Liver (tissue), 3 donors: ENCODE measurements around the gene SDK2.

Source experiments
- ATF3 ChIP-seq: IDR thresholded peaks from 2 replicates; pipeline ENCODE4 v1.6.1; 2016; ENCODE audit warnings: antibody characterized with exemption
- CTCF ChIP-seq: fragments of 150-350 bp; IDR thresholded peaks from 2 replicates; pipeline ENCODE4 v1.5.1; 2017; ENCODE audit warnings: improper control_type of control experiment, low read depth, low read length; ENCODE audit not compliant: missing input control
- EGR1 ChIP-seq, 2 donors: IDR thresholded peaks; 2 replicates each; pipeline ENCODE4 v1.6.1; 2016 to 2018; ENCODE audit warnings: antibody characterized with exemption in 2 of 2, low read depth in 2 of 2
- FOXA1 ChIP-seq: IDR thresholded peaks from 2 replicates; pipeline ENCODE4 v1.6.1; 2016; ENCODE audit warnings: antibody characterized with exemption
- GABPA ChIP-seq, 2 donors: IDR thresholded peaks in 1 of 2; conservative IDR thresholded peaks in 1 of 2; 2 replicates each; pipeline ENCODE4 v1.6.1; 2016; ENCODE audit warnings: antibody characterized with exemption in 2 of 2, mild to moderate bottlenecking in 1 of 2, moderate library complexity in 1 of 2
- HNF4A ChIP-seq, 2 donors: conservative IDR thresholded peaks; 2 replicates each; pipeline ENCODE4 v1.6.1; 2016; ENCODE audit warnings: antibody characterized with exemption in 2 of 2, mild to moderate bottlenecking in 2 of 2
- JUND ChIP-seq, 2 donors: IDR thresholded peaks; 2 replicates each; pipeline ENCODE4 v1.6.1; 2016; ENCODE audit warnings: antibody characterized with exemption in 2 of 2
- RAD21 ChIP-seq, 2 donors: IDR thresholded peaks; 2 replicates each; pipeline ENCODE4 v1.6.1; 2016; ENCODE audit warnings: antibody characterized with exemption in 2 of 2, mild to moderate bottlenecking in 2 of 2
- SP1 ChIP-seq: IDR thresholded peaks from 2 replicates; pipeline ENCODE4 v1.6.1; 2018; ENCODE audit warnings: antibody characterized with exemption, mild to moderate bottlenecking
- TAF1 ChIP-seq: conservative IDR thresholded peaks from 2 replicates; pipeline ENCODE4 v1.6.1; 2016; ENCODE audit warnings: antibody characterized with exemption, mild to moderate bottlenecking
- YY1 ChIP-seq: IDR thresholded peaks from 2 replicates; pipeline ENCODE4 v1.6.1; 2016; ENCODE audit warnings: antibody characterized with exemption, mild to moderate bottlenecking
- TF ChIP-seq, protein P1 (sequence below): IDR thresholded peaks from 2 replicates; pipeline ENCODE4 v1.6.1; 2016; ENCODE audit warnings: antibody characterized with exemption
- TF ChIP-seq, protein P2 (sequence below): IDR thresholded peaks from 2 replicates; pipeline ENCODE4 v1.6.1; 2016; ENCODE audit warnings: antibody characterized with exemption, mild to moderate bottlenecking
- donor health status: healthy.
- donor health status: healthy.

DNA sequence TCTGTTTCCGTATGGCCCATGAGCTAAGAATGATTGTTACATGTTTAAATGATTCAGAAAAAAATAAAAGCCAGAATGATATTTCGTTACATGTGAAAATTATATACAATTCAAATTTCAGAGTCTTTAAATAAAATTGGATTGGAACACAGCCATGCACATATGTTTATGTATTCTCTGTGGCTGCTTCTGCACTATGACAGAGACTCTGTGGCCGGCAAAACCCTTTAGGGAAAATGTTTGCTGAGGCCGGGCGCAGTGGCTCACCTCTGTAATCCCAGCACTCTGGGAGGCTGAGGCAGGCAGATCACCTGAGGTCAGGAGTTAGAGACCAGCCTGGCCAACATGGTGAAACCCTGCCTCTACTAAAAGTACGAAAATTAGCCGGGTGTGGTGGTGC, 316.6 kb downstream of the SDK2 start:
- no peak for TF ChIP-seq RAD21 (IDR thresholded peaks at IDR 0.05)
- TF ChIP-seq, protein P1, sequence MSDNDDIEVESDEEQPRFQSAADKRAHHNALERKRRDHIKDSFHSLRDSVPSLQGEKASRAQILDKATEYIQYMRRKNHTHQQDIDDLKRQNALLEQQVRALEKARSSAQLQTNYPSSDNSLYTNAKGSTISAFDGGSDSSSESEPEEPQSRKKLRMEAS = no peak
- TF ChIP-seq CTCF = no peak
- TF ChIP-seq EGR1 (IDR thresholded peaks at IDR 0.05; ENCODE audit: low read depth in 2 of 2) = no peak
- TF ChIP-seq SP1 = no peak
- TF ChIP-seq, protein P2, sequence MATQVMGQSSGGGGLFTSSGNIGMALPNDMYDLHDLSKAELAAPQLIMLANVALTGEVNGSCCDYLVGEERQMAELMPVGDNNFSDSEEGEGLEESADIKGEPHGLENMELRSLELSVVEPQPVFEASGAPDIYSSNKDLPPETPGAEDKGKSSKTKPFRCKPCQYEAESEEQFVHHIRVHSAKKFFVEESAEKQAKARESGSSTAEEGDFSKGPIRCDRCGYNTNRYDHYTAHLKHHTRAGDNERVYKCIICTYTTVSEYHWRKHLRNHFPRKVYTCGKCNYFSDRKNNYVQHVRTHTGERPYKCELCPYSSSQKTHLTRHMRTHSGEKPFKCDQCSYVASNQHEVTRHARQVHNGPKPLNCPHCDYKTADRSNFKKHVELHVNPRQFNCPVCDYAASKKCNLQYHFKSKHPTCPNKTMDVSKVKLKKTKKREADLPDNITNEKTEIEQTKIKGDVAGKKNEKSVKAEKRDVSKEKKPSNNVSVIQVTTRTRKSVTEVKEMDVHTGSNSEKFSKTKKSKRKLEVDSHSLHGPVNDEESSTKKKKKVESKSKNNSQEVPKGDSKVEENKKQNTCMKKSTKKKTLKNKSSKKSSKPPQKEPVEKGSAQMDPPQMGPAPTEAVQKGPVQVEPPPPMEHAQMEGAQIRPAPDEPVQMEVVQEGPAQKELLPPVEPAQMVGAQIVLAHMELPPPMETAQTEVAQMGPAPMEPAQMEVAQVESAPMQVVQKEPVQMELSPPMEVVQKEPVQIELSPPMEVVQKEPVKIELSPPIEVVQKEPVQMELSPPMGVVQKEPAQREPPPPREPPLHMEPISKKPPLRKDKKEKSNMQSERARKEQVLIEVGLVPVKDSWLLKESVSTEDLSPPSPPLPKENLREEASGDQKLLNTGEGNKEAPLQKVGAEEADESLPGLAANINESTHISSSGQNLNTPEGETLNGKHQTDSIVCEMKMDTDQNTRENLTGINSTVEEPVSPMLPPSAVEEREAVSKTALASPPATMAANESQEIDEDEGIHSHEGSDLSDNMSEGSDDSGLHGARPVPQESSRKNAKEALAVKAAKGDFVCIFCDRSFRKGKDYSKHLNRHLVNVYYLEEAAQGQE = no peak
- TF ChIP-seq JUND (IDR thresholded peaks at IDR 0.05) = no peak
- no peak for TF ChIP-seq YY1
- no peak for TF ChIP-seq HNF4A (conservative IDR thresholded peaks at IDR 0.05)
- TF ChIP-seq FOXA1 = no peak
- no peak for TF ChIP-seq ATF3
- TF ChIP-seq TAF1 = no peak
- TF ChIP-seq GABPA (IDR thresholded peaks at IDR 0.05 in 1 of 2, conservative IDR thresholded peaks at IDR 0.05 in 1 of 2) = no peak
